Vagina (tissue), 2 donors: ENCODE results near the gene HTR4. TPM values are rescaled to one million over a fixed set of nuclear protein-coding genes. Genes with fewer than 3 reads are reported as not detected.

Experiments
- DNase-seq, 2 donors: peaks; one replicate each; pipeline ENCODE4 v3.0.0-alpha.2; 2017; ENCODE audit errors: extremely low spot score in 2 of 2
- H3K27ac ChIP-seq: fragments of 200-600 bp; sonication (generic); one replicate; pipeline ENCODE4 v1.5.1; 2019
- H3K27me3 ChIP-seq: fragments of 200-600 bp; sonication (generic); one replicate; pipeline ENCODE4 v1.5.1; 2019
- H3K36me3 ChIP-seq, 2 donors: fragments of 200-600 bp; sonication (generic); one replicate each; pipeline ENCODE4 v1.5.1; 2017 to 2019
- H3K4me1 ChIP-seq: fragments of 200-600 bp; sonication (generic); one replicate; pipeline ENCODE4 v1.5.1; 2019
- H3K4me3 ChIP-seq, 2 donors: fragments of 200-600 bp; sonication (generic); 1 replicate in 1 of 2; 2 replicates in 1 of 2; pipeline ENCODE4 v1.5.1; 2016 to 2019
- H3K9me3 ChIP-seq: fragments of 200-600 bp; sonication (generic); one replicate; pipeline ENCODE4 v1.5.1; 2019
- POLR2A ChIP-seq, 2 donors: fragments of 450-650 bp; IDR thresholded peaks; one replicate each; pipeline ENCODE4 v1.6.1; 2017; ENCODE audit warnings: antibody characterized with exemption in 2 of 2, mild to moderate bottlenecking in 2 of 2, moderate library complexity in 2 of 2
- POLR2AphosphoS5 ChIP-seq, 2 donors: sonication (generic); formaldehyde crosslinking; IDR thresholded peaks; one replicate each; pipeline ENCODE4 v1.9.0; 2017; ENCODE audit warnings: antibody characterized with exemption in 2 of 2, mild to moderate bottlenecking in 2 of 2, low read depth in 1 of 2; ENCODE audit not compliant: insufficient read depth in 1 of 2
- intact Hi-C: fragments of 100-400 bp; cut with DNase I; formaldehyde crosslinking; loops from one replicate; pipeline ENCODE4 v1.15.1; 2023
- total RNA-seq: library from RNA; depleted of rRNA; stranded (reverse); fragments of >200 nt; gene quantifications from one replicate; pipeline ENCODE4 v1.2.3, GENCODE V29; 2016
- TF ChIP-seq, protein P1 (sequence below), 3 experiments: fragments of 450-650 bp in 2 of 3; fragments of 200-600 bp in 1 of 3; sonication (generic) in 1 of 3; IDR thresholded peaks; one replicate each; pipeline ENCODE4 v1.5.1; 2017 to 2019; ENCODE audit warnings: antibody characterized with exemption in 3 of 3, mild to moderate bottlenecking in 2 of 3, moderate library complexity in 2 of 3

HTR4 gene
- total RNA-seq, 1 donor from 2014 or later = 2.9 TPM

DNA sequence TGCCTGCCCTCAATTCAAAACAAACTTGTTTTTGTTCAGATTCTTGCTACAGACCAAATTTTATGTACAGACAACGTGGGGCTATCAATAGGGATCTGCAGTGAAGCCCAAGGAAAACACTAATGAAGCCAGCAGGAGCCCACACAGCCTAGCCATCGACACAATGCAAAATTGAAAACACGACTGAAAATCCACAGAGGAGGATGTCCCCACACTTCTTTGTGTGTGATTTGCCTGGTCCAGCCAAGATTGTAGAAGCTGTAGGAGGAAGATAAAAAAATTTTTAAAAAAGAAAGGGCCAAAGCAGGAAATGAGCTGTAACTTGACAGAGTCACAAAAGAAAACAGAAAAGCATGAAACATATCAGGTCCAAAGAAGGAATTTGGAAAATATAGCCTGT, 34.8 kb downstream of the HTR4 start:
- intact Hi-C loops = no loop called here
- Histone ChIP-seq H3K4me3 (no peak overlapping the region), H3K36me3 (no peaks in the 10 kb centered on the region), H3K9me3 (no peaks in the 10 kb centered on the region), H3K4me1 (no peaks in the 10 kb centered on the region), H3K27ac (no peak overlapping the region), H3K27me3 (no peaks in the 10 kb centered on the region)
- no peak for DNase-seq
- no peak for TF ChIP-seq POLR2AphosphoS5 (IDR thresholded peaks at IDR 0.05; ENCODE audit: insufficient read depth in 1 of 2, low read depth in 1 of 2)
- TF ChIP-seq POLR2A (IDR thresholded peaks at IDR 0.05) = no peak
- TF ChIP-seq, protein P1, sequence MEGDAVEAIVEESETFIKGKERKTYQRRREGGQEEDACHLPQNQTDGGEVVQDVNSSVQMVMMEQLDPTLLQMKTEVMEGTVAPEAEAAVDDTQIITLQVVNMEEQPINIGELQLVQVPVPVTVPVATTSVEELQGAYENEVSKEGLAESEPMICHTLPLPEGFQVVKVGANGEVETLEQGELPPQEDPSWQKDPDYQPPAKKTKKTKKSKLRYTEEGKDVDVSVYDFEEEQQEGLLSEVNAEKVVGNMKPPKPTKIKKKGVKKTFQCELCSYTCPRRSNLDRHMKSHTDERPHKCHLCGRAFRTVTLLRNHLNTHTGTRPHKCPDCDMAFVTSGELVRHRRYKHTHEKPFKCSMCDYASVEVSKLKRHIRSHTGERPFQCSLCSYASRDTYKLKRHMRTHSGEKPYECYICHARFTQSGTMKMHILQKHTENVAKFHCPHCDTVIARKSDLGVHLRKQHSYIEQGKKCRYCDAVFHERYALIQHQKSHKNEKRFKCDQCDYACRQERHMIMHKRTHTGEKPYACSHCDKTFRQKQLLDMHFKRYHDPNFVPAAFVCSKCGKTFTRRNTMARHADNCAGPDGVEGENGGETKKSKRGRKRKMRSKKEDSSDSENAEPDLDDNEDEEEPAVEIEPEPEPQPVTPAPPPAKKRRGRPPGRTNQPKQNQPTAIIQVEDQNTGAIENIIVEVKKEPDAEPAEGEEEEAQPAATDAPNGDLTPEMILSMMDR (IDR thresholded peaks at IDR 0.05) = no peak

DNA sequence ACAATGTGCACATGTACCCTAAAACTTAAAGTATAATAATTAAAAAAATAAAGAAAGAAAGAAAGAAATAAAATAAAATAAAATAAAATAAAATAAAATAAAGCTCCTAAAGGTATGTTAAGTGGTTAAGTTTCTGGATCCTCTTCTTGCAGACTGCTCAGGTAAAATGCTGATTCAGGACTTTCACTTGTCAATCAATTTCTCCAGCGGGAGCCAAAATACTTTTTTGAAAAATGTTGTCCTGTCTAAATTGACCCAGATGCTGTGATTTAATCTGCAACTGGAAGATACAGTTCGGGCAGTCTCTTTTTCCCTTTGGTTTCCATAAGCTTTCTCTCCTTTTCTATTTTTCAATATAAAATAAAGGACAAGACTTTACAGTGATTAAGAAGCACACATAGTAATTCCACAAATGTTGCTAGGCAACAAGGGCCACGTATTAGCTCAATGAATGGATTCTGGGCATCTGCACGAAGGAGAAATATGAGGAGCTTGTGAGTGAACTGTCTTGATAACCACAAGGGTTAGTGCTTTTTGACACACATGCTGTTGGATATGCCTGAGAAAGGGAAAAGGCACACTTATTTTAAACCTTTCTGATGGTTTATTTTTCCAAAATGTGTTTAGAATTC, 38.6 kb downstream of the HTR4 start:
- Histone ChIP-seq H3K27ac (no peak overlapping the region), H3K9me3 (no peaks in the 10 kb centered on the region), H3K27me3 (no peaks in the 10 kb centered on the region), H3K4me1 (no peaks in the 10 kb centered on the region), H3K36me3 (no peaks in the 10 kb centered on the region), H3K4me3 (no peak overlapping the region)
- no peak for TF ChIP-seq POLR2AphosphoS5 (IDR thresholded peaks at IDR 0.05; ENCODE audit: insufficient read depth in 1 of 2, low read depth in 1 of 2)
- no peak for TF ChIP-seq POLR2A (IDR thresholded peaks at IDR 0.05)
- TF ChIP-seq, protein P1 (IDR thresholded peaks at IDR 0.05) = no peak
- DNase-seq = no peak
- intact Hi-C loops = no loop called here

DNA sequence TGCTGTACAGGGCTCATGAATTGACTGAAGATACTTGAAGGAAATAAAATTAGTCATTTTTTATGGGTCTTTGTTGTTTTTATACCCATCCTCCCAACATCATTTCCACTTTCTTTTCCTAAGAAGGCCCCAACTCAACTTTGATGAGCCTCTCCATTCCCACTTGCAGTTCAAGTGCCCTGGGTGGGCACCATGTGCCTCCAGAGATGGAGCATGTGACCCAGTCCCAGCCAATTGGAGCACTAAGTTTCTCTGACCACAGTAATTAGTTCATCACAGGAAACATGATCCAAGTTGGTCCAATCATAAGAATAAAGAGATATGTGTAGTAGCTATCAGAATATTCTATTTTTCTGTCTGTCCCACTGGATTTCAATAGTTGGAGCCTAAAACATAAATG, 46.9 kb downstream of the HTR4 start:
- TF ChIP-seq, protein P1 (IDR thresholded peaks at IDR 0.05) = no peak
- TF ChIP-seq POLR2A (IDR thresholded peaks at IDR 0.05) (no peak), POLR2AphosphoS5 (IDR thresholded peaks at IDR 0.05; ENCODE audit: insufficient read depth in 1 of 2, low read depth in 1 of 2) (no peak)
- no peaks in the 10 kb centered on the region for H3K4me1 ChIP-seq
- no peaks in the 10 kb centered on the region for H3K27me3 ChIP-seq
- H3K9me3 ChIP-seq = no peaks in the 10 kb centered on the region
- H3K27ac ChIP-seq = no peak overlapping the region
- intact Hi-C loops = no loop called here
- no peak for DNase-seq
- H3K4me3 ChIP-seq = no peak overlapping the region
- H3K36me3 ChIP-seq = no peaks in the 10 kb centered on the region

DNA sequence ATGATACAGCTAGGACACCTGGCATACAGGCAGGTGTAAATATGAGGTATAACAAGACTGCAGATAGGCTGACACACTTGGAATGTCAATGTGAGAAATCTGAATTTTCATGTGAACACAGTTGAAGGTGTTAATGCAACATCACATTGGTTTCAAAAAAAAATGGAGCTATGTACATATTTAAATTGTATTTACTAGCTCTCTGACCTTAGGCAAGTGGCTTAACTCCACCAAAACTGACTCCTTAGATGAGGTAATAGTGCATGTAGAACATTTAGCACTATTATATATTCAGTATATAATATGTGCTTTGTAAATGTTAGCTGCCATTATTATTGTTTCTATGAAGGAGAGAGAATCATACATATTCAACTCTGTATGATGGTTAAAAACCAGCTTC, 48.0 kb downstream of the HTR4 start:
- Histone ChIP-seq H3K27ac (no peak overlapping the region), H3K36me3 (no peaks in the 10 kb centered on the region), H3K4me1 (no peaks in the 10 kb centered on the region), H3K4me3 (no peak overlapping the region), H3K9me3 (no peaks in the 10 kb centered on the region), H3K27me3 (no peaks in the 10 kb centered on the region)
- no peak for TF ChIP-seq POLR2AphosphoS5 (IDR thresholded peaks at IDR 0.05; ENCODE audit: insufficient read depth in 1 of 2, low read depth in 1 of 2)
- no peak for TF ChIP-seq POLR2A (IDR thresholded peaks at IDR 0.05)
- TF ChIP-seq, protein P1 (IDR thresholded peaks at IDR 0.05) = no peak
- DNase-seq = no peak
- intact Hi-C loops = no loop called here

DNA sequence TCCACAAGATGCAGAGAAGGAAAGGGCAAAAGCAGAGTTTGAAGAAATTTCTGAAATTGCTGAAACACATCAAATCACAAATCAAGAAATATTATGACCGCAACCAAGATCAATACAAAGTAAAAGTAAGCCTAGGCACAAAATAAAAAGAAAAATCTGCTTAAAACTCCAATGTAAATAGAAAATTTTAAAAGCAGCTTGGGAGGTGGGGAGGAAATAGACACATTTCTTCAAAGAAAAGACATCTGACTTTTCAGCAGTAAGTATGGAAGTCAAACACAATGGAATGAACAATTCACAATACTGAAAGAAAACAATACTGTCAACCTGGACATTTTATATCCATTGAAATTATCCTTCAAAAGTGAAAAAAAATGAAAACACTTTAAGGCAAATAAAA, 55.1 kb downstream of the HTR4 start:
- no peaks in the 10 kb centered on the region for H3K9me3 ChIP-seq

More for the DNA sequence above, 55.1 kb downstream of the HTR4 start:
- DNase-seq = no peak
- intact Hi-C loops = no loop called here
- TF ChIP-seq, protein P1 (IDR thresholded peaks at IDR 0.05) = no peak
- TF ChIP-seq POLR2A (IDR thresholded peaks at IDR 0.05) (no peak), POLR2AphosphoS5 (IDR thresholded peaks at IDR 0.05; ENCODE audit: insufficient read depth in 1 of 2, low read depth in 1 of 2) (no peak)
- H3K27me3 ChIP-seq = no peaks in the 10 kb centered on the region
- no peaks in the 10 kb centered on the region for H3K4me1 ChIP-seq
- no peaks in the 10 kb centered on the region for H3K36me3 ChIP-seq
- H3K27ac ChIP-seq = no peak overlapping the region
- H3K4me3 ChIP-seq = no peak overlapping the region
